Right kidney (tissue), 1 donor: ENCODE results near the gene ZBTB3.
A peak's percentile ranks its signal among the peaks of the same experiment; 100 is the strongest.
"Not testable (repeated sequence)": the region's sequence is repeated elsewhere in the genome, so short reads cannot be mapped to it uniquely, and the experiment has no call there.

ENCODE experiments used
- DNase-seq: peaks from one replicate; pipeline ENCODE4 v3.0.0-alpha.2; 2016

The ZBTB3 gene

DNA sequence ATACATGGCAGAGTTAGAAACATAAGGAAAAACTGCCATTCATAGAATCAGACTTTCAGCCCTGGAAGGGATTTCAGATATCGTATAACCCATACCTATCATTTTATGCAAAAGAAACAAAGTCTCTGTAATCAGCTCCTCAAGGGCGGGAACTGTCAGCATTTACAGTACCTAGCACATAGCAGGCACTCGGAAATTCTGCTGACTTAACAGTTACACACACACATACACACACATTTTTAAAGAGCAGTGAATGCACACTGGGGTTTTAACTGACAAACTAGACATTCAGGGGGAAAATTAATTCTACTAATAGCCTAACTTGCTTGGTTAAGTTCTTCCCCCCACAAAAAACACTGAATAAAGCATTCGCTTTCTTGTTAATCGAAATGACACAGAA is 37.8 kb downstream of the ZBTB3 start:
- no peak for DNase-seq

DNA sequence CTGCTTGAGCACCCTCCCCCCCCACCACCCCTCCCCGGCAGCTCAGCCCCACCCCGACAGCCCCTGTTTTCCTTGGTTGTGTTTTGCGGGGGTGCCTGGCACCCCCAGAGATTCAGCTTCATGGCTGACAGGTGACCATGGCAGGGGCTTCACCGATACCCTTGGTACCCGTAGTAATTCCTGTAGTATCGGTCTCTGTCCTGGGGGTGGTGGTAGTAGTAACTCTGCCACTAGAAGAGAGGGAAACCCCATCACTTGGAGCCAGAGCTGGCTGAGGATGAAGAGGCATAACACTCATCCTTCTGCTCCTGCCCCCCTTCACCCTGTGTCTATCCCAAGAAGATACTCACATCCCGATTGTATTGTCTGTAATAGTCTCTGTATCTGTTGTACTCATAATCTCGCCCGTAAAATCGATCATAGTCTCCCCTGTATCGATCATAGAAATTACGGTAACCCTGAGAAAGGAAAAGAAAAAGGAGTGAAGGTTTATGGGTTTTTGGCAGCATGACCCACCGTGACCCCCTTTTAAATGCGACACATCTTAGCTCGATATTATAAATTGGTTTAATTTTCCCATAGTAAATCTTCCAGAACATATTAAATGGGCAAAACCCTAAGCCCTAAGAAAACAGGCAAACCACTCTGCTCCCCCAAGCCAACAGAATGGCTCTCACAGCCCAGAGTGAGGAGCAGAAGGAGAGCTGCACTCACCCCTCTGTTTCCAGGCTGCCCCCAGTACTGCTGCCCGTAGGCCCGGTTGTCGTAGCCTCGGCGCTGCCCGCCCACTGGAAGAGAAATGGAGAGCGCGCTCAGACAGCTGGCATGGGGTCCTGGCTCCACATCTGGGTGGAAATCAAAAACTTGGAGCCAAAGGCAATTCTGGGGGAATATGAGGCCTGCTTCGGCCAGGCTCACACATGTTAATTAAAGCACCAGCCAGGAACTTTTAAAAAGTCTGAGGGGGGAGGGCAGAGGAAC is 38.5 kb downstream of the ZBTB3 start:
- DNase-seq, result no peak

DNA sequence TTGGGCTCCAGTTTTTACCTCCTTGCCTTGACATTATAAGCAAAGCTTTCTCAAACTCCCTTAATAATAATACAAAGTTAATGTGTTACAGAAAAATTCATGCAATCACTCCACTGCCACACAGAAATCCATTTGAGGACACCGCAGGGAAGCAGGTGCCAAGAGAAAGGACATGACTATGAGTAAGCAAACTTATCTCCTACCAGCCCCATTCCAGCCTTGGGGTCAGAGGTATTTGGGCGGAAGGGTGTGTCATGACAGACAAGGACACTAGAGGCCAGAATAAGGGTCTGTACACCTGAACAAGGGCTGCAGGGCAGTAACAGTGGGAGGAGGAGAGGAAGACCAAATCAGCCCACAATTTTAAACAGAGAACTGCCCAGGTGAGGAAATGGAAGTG is 40.6 kb downstream of the ZBTB3 start:
- DNase-seq, result no peak

DNA sequence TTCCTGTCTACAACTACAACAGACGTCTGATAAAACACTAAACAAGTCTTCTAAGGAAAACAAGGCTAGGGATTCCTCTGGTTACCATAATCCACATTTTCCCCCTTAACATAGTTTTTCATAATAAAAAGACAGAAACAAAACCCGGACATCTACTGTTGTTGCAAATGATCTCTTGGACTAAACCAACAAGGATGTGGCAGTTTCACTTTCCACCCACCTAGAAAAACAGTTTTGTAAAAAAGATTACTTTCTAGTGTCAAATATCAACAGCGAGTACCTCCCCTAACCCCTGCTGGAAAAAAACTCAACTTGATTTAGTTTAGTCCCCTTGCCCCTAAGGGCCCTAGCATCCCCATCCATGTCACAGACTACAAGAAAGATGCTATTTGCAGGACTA is 41.1 kb downstream of the ZBTB3 start:
- DNase-seq, result no peak

DNA sequence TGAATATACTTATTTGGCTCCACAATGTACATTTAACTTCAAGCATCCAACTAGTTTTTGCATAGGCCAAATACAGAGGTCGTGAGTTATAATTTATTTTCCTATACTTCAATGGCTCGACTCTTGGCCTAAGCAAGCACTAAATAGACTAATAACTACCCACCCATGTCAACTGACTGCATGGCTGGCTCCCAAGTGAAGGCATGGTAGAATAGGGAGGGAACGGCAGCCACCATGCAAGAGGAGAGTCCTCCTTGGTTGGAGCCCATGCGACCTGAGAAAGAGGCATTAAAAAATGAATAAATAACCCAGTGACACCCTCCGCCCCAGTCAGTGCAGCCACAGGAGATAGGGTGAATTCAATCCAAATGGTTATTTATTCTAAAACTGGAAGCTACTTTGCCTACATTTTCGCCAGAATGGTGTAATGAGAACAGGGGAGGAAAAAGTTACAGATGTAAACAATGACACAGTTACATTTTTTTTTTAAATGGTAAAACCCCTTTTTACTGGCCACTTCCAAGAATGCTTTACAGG is 41.6 kb downstream of the ZBTB3 start:
- DNase-seq, result no peak

DNA sequence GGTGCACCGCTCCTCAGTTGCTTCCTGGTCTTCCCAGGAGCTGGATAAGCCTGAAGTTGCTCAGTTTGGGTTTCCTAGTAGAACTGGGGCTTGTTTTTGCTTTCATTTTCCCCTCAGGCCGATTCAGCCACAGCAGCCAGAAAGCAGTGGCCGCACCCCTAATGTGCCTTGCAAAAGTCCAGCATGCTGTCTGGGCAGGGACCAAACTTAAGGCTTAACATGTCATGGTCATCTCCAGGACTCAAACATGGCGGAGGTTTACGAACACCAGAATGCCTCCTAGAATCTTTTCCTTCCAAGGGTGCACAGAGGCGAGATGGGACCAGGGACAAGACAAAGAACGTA is 44.0 kb downstream of the ZBTB3 start:
- no peak for DNase-seq

DNA sequence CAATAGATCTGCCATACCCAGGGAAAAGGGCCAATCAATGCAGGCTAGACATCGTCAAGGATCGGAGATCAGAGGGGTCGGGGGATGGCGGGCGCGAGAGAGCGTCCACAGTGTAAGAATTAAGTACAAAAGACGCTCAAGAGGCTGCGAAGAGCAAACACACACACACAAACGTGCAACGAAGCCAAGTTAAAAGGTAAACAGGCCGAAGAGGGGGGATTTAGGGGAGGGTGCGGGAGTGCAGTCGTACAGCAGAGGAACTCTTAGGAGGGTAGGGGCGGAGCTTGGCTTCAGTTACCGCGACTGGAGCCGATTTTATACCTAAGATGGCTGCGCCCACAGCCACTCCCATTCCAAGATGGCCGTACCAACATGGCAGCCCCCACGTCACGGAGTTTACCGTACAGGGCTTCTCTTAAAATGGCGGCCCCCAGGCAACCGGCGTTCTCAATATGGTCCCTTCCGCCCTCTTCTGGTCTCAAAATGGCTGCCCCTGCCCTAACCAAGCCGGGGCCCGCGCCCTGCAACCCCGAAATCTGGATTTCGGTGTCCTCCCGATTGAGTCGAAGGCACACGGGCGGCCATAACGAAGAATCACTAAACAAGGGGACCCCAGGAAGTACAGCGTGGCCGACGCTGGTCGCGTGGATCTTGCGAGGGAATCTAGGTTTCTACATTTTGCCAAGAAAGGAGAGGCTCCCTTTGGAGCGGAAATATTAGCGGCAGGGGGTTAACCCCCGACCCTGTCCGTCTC is 44.5 kb downstream of the ZBTB3 start:
- DNase-seq, result peak; percentile 89

DNA sequence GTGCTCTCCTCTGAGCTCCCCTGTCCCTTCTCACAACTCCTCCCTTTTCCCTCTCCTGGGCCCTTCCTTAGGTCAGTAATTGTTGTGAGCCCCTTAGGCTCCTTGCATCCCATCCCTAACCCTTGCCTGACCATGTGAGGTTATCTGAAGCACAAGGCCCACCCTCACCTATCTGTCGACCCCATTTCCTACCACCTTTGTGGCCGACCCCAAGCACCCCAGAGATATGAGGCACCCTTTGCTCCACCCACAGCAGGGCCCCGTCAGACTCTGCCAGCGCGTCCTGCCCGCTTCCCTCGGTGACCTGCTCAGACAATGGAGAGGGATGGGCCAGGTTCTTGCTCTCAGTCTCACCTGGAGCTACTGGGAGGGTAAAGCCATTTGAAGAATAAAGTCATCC is 45.2 kb downstream of the ZBTB3 start:
- no peak for DNase-seq

DNA sequence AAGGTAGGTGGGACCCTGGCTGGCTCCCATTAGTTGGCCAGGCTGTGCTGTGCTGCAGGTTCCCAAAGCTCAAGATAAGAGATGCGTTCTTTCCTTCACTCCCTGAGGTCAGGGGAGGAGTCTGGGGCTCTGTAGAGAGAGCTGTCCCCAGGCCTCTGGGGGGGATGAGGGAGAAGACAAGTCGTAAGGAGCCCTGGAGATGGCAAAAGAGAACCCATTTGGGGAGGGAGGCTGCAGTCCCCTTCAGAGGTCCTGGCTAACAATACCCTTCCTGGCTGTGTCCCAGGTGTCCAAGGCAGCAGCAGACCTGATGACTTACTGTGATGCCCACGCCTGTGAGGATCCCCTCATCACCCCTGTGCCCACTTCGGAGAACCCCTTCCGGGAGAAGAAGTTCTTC is 45.6 kb downstream of the ZBTB3 start:
- DNase-seq, result no peak

DNA sequence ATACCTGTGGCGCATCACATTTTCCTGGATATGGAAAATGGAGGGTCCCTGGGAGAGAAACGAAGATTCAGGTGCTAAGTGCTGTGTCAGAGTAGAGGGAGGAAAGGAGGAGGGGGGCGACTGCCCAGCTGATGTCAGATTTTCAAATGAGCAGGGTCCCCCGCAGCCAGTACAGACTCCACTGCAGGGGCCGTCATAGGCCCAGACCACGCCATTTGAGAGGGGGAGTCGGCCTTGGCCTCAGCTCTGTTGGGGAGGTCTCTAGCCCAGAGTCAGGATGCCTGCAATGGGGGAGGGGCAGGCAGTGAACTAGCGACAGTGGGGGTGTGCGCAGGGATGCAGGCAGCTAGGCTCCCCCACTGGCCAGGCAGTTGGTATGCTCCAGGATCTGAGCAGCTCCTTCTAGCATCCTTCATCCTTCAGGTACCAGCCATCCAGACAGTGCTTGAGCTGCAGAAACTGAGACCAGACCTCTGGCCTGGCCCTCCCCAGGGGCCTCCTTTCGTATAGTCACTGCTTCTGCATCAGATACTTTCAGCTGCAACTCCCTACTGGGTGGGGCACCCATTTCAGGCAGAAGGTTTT is 46.6 kb downstream of the ZBTB3 start, which contains the start of the genes BSCL2 and GNG3:
Gene BSCL2 (minus strand): TSS at position 148 of the 585 bp plus-strand sequence. CDS start 229 bp downstream, outside the sequence.
Gene GNG3 (plus strand): TSS at position 400 of the 585 bp plus-strand sequence. CDS start 620 bp downstream, outside the sequence.
- DNase-seq, result peak; percentile 68

DNA sequence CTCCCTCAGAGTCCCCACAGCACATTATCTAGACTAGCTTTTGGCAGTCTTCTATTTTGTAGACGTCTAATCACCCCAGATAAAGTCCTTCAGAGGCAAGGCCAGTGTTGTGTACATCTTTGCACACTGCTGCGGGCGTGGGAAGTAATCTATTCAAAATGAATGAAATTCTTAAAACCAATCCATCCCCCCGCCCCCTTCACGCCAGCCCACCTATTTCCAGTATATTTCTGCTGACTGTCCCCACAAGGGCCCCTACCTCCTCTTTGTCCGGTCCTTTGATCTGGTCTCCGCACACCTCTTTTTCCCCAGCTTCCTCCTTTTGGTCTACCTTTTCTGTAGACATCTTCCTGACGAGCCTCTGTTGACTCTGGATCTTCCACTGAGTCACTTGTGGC is 47.1 kb downstream of the ZBTB3 start:
- no peak for DNase-seq

DNA sequence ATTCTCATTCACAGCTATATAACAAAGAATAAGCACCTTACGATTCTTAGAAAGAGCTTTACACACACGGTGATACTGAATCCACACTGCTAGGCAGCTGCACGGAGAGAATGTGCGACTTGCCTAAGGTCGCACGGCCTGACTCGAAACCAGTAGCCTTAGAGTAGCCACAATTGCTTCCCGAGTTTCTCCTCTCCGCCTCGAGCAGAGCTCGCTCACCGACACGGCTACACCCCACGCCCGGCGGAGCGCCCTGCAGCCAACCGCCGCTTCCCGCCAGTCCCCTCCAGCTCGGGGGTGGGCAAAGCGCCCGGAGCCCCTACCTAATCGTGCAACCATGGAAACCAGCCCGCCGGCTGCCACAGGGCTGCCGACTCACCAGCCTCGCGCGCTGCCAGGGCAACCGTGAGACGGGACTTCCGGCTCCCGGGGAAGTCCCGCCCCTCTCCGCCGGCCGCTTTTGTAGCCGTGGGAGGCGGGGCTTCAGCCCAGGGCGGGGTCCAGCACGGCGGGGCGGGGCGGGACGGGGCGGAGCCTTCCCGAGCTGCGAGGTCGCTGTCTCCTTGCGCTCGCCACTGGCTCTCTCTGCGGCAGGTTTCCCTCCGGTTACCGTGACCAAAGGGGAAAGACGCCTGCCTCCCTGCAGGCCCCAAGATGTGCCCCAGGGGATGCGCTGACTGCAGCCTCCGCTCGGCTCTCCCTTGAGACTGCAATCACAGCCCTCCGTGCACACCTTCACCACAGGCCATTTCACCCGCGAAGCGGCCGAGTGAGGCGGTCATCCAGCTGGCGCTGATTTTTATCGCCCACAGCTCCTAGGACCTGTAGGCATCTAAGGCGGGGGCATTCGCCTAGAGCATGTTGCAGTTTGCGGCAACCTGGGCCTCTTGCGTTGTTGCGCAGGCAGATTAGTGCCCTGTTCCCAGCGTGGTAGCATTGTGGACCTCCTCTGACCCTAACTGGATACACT is 47.8 kb downstream of the ZBTB3 start:
- peak; percentile 89 for DNase-seq

DNA sequence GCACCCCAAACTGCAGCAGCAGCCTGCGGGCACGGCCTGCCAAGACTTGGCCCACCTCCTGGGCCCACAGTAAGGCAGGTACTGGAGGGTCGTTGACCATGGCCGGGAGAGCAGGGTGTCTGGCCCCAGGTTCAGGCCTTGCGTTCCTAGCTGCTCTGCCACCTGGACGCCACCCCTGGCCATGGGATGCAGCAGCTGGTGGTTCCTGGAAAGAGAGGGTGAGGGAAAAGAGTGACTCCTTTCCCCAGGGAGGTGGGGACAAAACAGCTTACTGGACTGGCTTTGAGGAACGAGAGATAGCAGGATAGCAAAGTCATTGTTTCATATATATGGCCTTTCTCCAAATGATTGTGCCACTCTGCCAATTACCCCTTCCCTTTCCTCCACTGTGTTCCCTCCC is 48.5 kb downstream of the ZBTB3 start:
- DNase-seq, result peak; percentile 12

DNA sequence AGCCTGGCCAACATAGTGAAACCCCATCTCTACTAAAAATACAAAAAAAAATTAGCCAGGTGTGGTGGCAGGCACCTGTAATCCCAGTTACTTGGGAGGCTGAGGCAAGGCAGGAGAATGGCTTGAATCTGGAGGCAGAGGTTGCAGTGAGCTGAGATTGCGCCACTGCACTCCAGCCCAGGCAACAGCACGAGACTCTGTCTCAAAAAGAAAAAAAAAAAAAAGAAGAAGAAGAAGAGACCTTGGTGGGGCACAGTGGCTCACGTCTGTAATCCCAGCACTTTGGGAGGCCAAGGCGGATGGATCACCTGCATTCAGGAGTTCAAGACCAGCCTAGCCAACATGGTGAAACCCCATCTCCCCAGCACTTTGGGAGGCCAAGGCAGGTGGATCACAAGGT is 50.0 kb downstream of the ZBTB3 start:
- DNase-seq, result not testable (repeated sequence)

DNA sequence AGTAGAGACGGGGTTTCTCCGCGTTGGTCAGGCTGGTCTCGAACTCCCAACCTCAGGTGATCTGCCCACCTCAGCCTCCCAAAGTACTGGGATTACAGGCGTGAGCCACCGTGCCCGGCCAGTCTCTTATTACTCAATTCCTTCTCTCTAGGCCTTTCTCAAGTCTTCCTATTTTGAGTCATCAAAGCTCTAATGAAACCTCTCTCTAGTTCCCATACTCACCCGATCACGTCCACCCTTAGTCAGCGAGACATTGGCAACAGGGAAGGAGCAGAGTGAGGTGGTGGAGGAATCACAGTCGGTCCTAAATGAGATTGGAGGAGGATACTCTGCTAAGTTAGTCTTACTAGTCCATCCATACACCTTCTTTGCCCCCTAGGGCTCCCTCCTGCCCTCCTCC is 51.7 kb downstream of the ZBTB3 start:
- no peak for DNase-seq
